Measurements from ENCODE around the gene RNF121.

The RNF121 gene

DNA sequence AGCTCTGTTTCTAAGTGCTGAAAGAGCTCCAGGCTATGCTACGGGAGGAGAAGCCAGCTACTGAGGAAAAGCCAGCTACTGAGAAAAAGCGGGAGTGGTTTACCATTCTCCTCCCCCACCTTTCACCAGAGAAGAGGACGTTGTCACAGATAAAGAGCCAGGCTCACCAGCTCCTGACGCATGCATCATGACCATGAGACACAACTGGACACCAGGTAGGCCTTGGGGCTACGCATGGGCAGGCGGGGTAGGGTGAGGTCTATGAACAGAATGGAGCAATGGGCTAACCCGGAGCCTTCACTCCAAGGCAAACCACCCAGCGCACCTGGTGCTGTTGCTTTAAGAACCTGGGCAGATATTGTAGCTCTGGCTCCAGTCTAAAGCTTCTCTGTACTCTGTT lies 71.0 kb downstream of the RNF121 start:
- TF ChIP-seq MAX (IDR thresholded peaks at IDR 0.05; ENCODE audit: low read depth, low read length) (no peak), MYC (IDR thresholded peaks at IDR 0.05; ENCODE audit: low read depth, low read length) (no peak), POLR2A (IDR thresholded peaks at IDR 0.05; ENCODE audit: extremely low read depth, insufficient read length) (no peak), CTCF (IDR thresholded peaks at IDR 0.05; ENCODE audit: low read depth, low read length) (no peak)
- H3K4me3 ChIP-seq (ENCODE audit: low read depth, low read length) = no peak overlapping the region
- DNase-seq (ENCODE audit: low read depth) = no peak

DNA sequence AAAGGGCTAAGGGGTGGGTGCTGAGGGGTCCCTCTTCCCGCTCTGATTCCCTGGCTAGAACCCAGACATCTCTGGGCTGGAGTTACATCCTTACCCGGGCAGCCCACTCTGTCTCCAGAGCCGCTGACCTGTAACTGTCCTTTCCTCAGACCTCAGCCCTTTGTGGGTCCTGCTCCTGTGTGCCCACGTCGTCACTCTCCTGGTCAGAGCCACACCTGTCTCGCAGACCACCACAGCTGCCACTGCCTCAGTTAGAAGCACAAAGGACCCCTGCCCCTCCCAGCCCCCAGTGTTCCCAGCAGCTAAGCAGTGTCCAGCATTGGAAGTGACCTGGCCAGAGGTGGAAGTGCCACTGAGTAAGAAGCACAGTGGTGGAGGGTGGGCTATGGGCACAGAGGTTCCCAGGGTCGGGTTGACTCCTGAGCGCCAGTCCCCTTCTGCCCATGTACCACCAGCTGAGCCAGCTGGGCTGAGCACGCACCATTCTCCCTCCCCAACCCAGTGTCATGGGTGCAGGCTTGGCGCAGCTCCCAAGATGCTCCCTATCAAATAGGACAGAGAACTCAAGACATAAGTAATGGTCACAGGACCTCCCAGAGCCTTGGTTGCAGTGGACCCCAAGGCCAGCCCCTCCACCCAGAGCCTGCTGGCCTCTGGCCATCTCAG lies 71.5 kb downstream of the RNF121 start:
- DNase-seq (ENCODE audit: low read depth) = no peak
- no peak overlapping the region for H3K4me3 ChIP-seq (ENCODE audit: low read depth, low read length)
- TF ChIP-seq MYC (IDR thresholded peaks at IDR 0.05; ENCODE audit: low read depth, low read length) (no peak), POLR2A (IDR thresholded peaks at IDR 0.05; ENCODE audit: extremely low read depth, insufficient read length) (no peak), CTCF (IDR thresholded peaks at IDR 0.05; ENCODE audit: low read depth, low read length) (no peak), MAX (IDR thresholded peaks at IDR 0.05; ENCODE audit: low read depth, low read length) (no peak)

DNA sequence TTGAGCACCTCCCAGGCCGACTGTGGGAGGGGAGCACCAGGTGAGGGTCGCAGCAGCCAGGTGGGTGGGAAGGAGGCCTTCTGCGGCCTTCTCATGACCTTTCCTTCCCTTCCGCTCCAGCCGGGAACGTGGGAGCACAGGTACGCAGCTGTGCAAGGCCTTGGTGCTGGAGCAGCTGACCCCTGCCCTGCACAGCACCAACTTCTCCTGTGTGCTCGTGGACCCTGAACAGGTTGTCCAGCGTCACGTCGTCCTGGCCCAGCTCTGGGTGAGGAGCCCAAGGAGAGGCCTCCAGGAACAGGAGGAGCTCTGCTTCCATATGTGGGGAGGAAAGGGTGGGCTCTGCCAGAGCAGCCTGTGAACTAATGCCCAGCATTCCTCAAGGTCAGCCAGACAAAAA lies 72.4 kb downstream of the RNF121 start:
- no peak for DNase-seq (ENCODE audit: low read depth)
- TF ChIP-seq CTCF (IDR thresholded peaks at IDR 0.05; ENCODE audit: low read depth, low read length) = no peak
- TF ChIP-seq MYC (IDR thresholded peaks at IDR 0.05; ENCODE audit: low read depth, low read length) = no peak
- no peak for TF ChIP-seq POLR2A (IDR thresholded peaks at IDR 0.05; ENCODE audit: extremely low read depth, insufficient read length)
- TF ChIP-seq MAX (IDR thresholded peaks at IDR 0.05; ENCODE audit: low read depth, low read length) = no peak
- no peak overlapping the region for H3K4me3 ChIP-seq (ENCODE audit: low read depth, low read length)

GRCh38 chr11:72001834-72002591 lies 73.2 kb downstream of the RNF121 start:
- no peak for DNase-seq (ENCODE audit: low read depth)
- TF ChIP-seq CTCF (IDR thresholded peaks at IDR 0.05; ENCODE audit: low read depth, low read length) (no peak), MAX (IDR thresholded peaks at IDR 0.05; ENCODE audit: low read depth, low read length) (no peak), POLR2A (IDR thresholded peaks at IDR 0.05; ENCODE audit: extremely low read depth, insufficient read length) (no peak), MYC (IDR thresholded peaks at IDR 0.05; ENCODE audit: low read depth, low read length) (no peak)
- H3K4me3 ChIP-seq (ENCODE audit: low read depth, low read length) = no peak overlapping the region

GRCh38 chr11:72002841-72003775 lies 74.3 kb downstream of the RNF121 start:
- no peak for DNase-seq (ENCODE audit: low read depth)
- no peak overlapping the region for H3K4me3 ChIP-seq (ENCODE audit: low read depth, low read length)
- TF ChIP-seq POLR2A (IDR thresholded peaks at IDR 0.05; ENCODE audit: extremely low read depth, insufficient read length) (no peak), MAX (IDR thresholded peaks at IDR 0.05; ENCODE audit: low read depth, low read length) (no peak), MYC (IDR thresholded peaks at IDR 0.05; ENCODE audit: low read depth, low read length) (no peak), CTCF (IDR thresholded peaks at IDR 0.05; ENCODE audit: low read depth, low read length) (no peak)

Measured in NB4 (cell line).